Fibroblast of pulmonary artery (primary cell): Measurements from ENCODE around the gene NOP9.

ENCODE experiments used
- DNase-seq: peaks from one replicate; pipeline ENCODE4 v3.0.0-alpha.2; 2010; ENCODE audit warnings: low read depth
- H3K4me3 ChIP-seq: replicated peaks from 2 replicates; pipeline ENCODE4 v1.5.1; 2011; ENCODE audit warnings: low read depth, mild to moderate bottlenecking, control low read depth, low read length, moderate library complexity
- CTCF ChIP-seq: IDR thresholded peaks from 2 replicates; pipeline ENCODE4 v1.5.1; 2011; ENCODE audit warnings: mild to moderate bottlenecking, control low read depth, low read length, inconsistent platforms; ENCODE audit errors: missing control alignments

Gene NOP9

GRCh38 chr14:24316597-24316950 is 16.9 kb downstream of the NOP9 start:
- H3K4me3 ChIP-seq: no peak overlapping the region
- no peak for TF ChIP-seq CTCF

GRCh38 chr14:24317141-24317928 is 17.7 kb downstream of the NOP9 start:
- TF ChIP-seq CTCF: no peak
- no peak for DNase-seq
- no peak overlapping the region for H3K4me3 ChIP-seq

More at GRCh38 chr14:24316597-24316950, 16.9 kb downstream of the NOP9 start:
- DNase-seq: no peak

GRCh38 chr14:24321212-24321975 is 21.7 kb downstream of the NOP9 start:
- H3K4me3 ChIP-seq: no peak overlapping the region
- TF ChIP-seq CTCF: no peak
- DNase-seq: no peak

- DNase-seq: no peak
- no peak overlapping the region for H3K4me3 ChIP-seq
- TF ChIP-seq CTCF: no peak
Measured at GRCh38 chr14:24322672-24323071, 23.0 kb downstream of the NOP9 start.

- no peak for TF ChIP-seq CTCF
- no peak for DNase-seq
- no peak overlapping the region for H3K4me3 ChIP-seq
Measured at GRCh38 chr14:24323341-24323740, 23.7 kb downstream of the NOP9 start.

- DNase-seq: no peak
- no peak for TF ChIP-seq CTCF
- H3K4me3 ChIP-seq: no peak overlapping the region
Measured at GRCh38 chr14:24324024-24324423, 24.4 kb downstream of the NOP9 start.
